Immature natural killer cell (primary cell): ENCODE measurements around the gene FGF21. TPM values are rescaled to one million over a fixed set of nuclear protein-coding genes. Genes with fewer than 3 reads are reported as not detected.
A peak's percentile ranks its signal among the peaks of the same experiment; 100 is the strongest.
"Not testable (repeated sequence)": the region's sequence is repeated elsewhere in the genome, so short reads cannot be mapped to it uniquely, and the experiment has no call there.

Source experiments
- DNase-seq, 3 donors: peaks; one replicate each; pipeline ENCODE4 v3.0.0; 2022; ENCODE audit warnings: mixed read lengths in 1 of 3
- H3K27ac Mint-ChIP-seq, 6 donors: one replicate each; pipeline ENCODE4 v1.8.0; 2020; ENCODE audit warnings: mixed read lengths in 6 of 6, mild to moderate bottlenecking in 5 of 6, inconsistent platforms in 4 of 6, moderate library complexity in 3 of 6
- H3K27me3 Mint-ChIP-seq, 3 donors: one replicate each; pipeline ENCODE4 v1.8.0; 2020 to 2021; ENCODE audit warnings: low read depth in 3 of 3, mild to moderate bottlenecking in 3 of 3, mixed read lengths in 3 of 3, moderate library complexity in 3 of 3, inconsistent platforms in 1 of 3
- H3K36me3 Mint-ChIP-seq, 3 donors: one replicate each; pipeline ENCODE4 v1.8.0; 2020; ENCODE audit warnings: mixed read lengths in 3 of 3, inconsistent platforms in 2 of 3, mild to moderate bottlenecking in 2 of 3
- H3K4me1 Mint-ChIP-seq, 2 donors: one replicate each; pipeline ENCODE4 v1.8.0; 2020; ENCODE audit warnings: inconsistent platforms in 2 of 2, mild to moderate bottlenecking in 2 of 2, mixed read lengths in 2 of 2, moderate library complexity in 1 of 2
- H3K4me3 Mint-ChIP-seq, 5 donors: one replicate each; pipeline ENCODE4 v1.8.0; 2020; ENCODE audit warnings: mild to moderate bottlenecking in 5 of 5, mixed read lengths in 5 of 5, inconsistent platforms in 3 of 5, moderate library complexity in 3 of 5
- H3K9me3 Mint-ChIP-seq, 6 donors: one replicate each; pipeline ENCODE4 v1.8.0; 2020; ENCODE audit warnings: mild to moderate bottlenecking in 6 of 6, mixed read lengths in 6 of 6, inconsistent platforms in 4 of 6, moderate library complexity in 3 of 6
- polyA plus RNA-seq, 3 donors: library from polyadenylated mRNA; unstranded; fragments of 300-500 nt; fragmentation: Illumina TruSeq; gene quantifications; one replicate each; pipeline ENCODE4 v1.2.3, GENCODE V29; 2021

The FGF21 gene
- polyA plus RNA-seq, 3 donors from 2014 or later, result not detected

GRCh38 chr19:48770266-48770665 lies 14.9 kb downstream of the FGF21 start:
- Mint-ChIP-seq H3K27me3 (peaks cover 2 to 7% (median 5%) of the 10 kb centered on the region in 3 donors), H3K4me1 (no peaks in the 10 kb centered on the region), H3K9me3 (no peaks in the 10 kb centered on the region), H3K36me3 (no peaks in the 10 kb centered on the region), H3K4me3 (no peak overlapping the region), H3K27ac (no peak overlapping the region)
- no peak for DNase-seq

GRCh38 chr19:48770734-48771472 lies 15.6 kb downstream of the FGF21 start:
- Mint-ChIP-seq H3K27me3 (peaks cover 2 to 7% (median 5%) of the 10 kb centered on the region in 3 donors), H3K36me3 (no peaks in the 10 kb centered on the region), H3K4me1 (no peaks in the 10 kb centered on the region)

GRCh38 chr19:48772503-48772953 lies 17.2 kb downstream of the FGF21 start:
- Mint-ChIP-seq H3K9me3 (no peaks in the 10 kb centered on the region), H3K27ac (no peak overlapping the region), H3K4me1 (no peaks in the 10 kb centered on the region), H3K4me3 (no peak overlapping the region), H3K36me3 (no peaks in the 10 kb centered on the region), H3K27me3 (peaks cover 3 to 8% (median 5%) of the 10 kb centered on the region in 3 donors)
- DNase-seq, result no peak

More at GRCh38 chr19:48770734-48771472, 15.6 kb downstream of the FGF21 start:
- no peak overlapping the region for H3K4me3 Mint-ChIP-seq
- H3K27ac Mint-ChIP-seq, result no peak overlapping the region
- DNase-seq, result no peak
- H3K9me3 Mint-ChIP-seq, result no peaks in the 10 kb centered on the region

DNA sequence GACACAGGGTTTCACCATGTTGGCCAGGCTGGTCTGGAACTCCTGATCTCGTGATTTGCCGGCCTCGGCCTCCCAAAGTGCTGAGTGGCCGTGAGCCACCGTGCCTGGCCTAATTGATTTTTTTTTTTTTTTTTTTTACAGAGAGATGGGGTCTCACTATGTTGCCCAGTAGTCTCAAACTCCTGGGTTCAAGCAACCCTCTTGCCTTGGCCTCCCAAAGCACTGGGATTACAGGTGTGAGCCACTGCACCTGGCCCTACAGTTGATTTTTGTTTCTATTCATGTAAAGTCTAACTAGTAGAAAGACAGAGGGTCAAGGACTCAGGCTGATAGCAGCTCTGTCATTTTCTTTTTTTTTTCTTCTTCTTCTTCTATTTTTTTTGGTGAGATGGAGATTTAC lies 21.8 kb downstream of the FGF21 start:
- Mint-ChIP-seq H3K27me3 (peaks cover 2 to 8% (median 6%) of the 10 kb centered on the region in 3 donors), H3K4me3 (no peak overlapping the region), H3K36me3 (no peaks in the 10 kb centered on the region), H3K4me1 (peaks cover 0 to under 1% of the 10 kb centered on the region in 2 donors), H3K9me3 (no peaks in the 10 kb centered on the region), H3K27ac (no peak overlapping the region)
- DNase-seq, result no peak

DNA sequence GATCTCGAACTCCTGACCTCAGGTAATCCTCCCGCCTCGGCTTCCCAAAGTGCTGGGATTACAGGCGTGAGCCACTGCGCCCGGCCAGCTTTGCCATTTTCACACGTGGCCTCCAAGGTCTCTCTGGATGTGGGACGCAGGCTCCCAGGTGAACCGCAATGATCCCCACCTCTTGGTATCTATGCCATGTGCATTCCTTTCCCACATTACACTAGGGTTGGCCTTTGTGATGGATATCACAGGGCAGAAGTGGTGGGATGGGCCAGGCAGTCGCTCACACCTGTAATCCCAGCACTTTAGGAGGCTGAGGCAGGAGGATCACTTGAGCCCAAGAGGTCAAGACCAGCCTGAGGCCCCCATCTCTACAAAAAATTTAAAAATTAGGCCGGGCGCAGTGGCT lies 22.4 kb downstream of the FGF21 start:
- no peaks in the 10 kb centered on the region for H3K36me3 Mint-ChIP-seq
- no peak overlapping the region for H3K27ac Mint-ChIP-seq
- H3K27me3 Mint-ChIP-seq, result peaks cover 2 to 10% (median 5%) of the 10 kb centered on the region in 3 donors
- DNase-seq, result no peak
- H3K9me3 Mint-ChIP-seq, result no peaks in the 10 kb centered on the region
- peaks cover 3 to 6% of the 10 kb centered on the region in 2 donors for H3K4me1 Mint-ChIP-seq
- no peak overlapping the region for H3K4me3 Mint-ChIP-seq

GRCh38 chr19:48779636-48780035 lies 24.3 kb downstream of the FGF21 start:
- no peaks in the 10 kb centered on the region for H3K9me3 Mint-ChIP-seq
- H3K4me1 Mint-ChIP-seq, result peaks cover 3 to 6% of the 10 kb centered on the region in 2 donors
- H3K27ac Mint-ChIP-seq, result no peak overlapping the region
- DNase-seq, result no peak
- H3K36me3 Mint-ChIP-seq, result no peaks in the 10 kb centered on the region
- peaks cover 3 to 8% (median 5%) of the 10 kb centered on the region in 3 donors for H3K27me3 Mint-ChIP-seq
- no peak overlapping the region for H3K4me3 Mint-ChIP-seq

DNA sequence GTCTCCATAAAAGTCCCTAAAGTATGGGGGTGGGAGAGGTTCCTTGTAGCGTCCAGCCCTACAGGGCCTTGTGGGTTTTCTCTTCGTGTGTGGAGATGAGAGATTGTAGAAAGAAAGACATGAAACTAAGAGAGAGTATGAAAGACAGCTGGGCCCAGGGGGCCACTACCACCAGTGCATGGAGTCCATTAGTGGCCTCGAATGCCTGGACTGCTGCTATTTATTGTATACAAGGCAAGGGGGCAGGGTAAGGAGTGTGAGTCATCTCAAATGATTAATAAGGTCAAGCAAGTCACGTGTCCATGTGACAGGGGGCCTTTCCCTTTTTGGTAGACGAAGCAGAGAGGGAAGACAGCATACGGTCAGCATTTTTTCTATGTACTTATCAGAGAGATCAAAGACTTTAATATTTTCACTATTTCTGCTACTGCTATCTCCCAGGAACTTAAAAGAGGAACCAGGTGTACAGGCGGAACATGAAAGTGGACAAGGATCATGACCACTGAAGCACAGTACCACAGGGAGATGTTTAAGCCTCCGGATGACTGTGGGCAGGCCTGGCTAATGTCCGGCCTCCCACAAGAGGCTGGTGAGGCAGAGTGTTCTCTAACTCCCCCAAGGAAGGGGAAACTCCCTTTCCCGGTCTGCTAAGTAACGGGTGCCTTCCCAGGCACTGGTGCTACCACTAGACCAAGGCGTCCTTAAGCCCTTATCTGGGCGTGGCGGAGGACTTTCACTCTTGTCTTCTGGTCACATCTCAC lies 25.5 kb downstream of the FGF21 start:
- H3K27me3 Mint-ChIP-seq, result peaks cover 5 to 10% (median 8%) of the 10 kb centered on the region in 3 donors
- no peak for DNase-seq
- H3K9me3 Mint-ChIP-seq, result no peaks in the 10 kb centered on the region
- no peak overlapping the region for H3K27ac Mint-ChIP-seq
- no peaks in the 10 kb centered on the region for H3K36me3 Mint-ChIP-seq
- peaks cover 3 to 6% of the 10 kb centered on the region in 2 donors for H3K4me1 Mint-ChIP-seq
- no peak overlapping the region for H3K4me3 Mint-ChIP-seq

DNA sequence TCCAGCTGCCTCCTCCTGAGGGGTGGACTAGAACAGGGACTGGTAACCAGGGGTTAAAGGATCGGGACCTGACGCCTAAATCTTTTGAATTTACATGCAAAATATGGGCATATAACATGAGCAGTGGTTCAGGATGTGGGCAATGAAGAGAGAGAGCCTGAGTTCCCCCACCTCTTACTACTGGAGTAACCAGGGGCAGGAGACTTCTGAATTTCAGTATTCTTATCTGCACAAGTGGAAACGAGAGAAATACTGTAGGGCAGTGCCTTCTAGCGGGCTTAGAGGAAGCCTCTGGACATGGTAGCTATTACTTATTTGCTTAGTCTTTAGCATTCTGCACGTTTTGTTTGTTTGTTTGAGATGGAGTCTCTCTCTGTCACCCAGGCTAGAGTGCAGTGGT lies 29.2 kb downstream of the FGF21 start:
- Mint-ChIP-seq H3K4me1 (peaks cover 3 to 6% of the 10 kb centered on the region in 2 donors), H3K27ac (no peak overlapping the region), H3K4me3 (no peak overlapping the region), H3K9me3 (no peaks in the 10 kb centered on the region), H3K27me3 (peaks cover 2 to 11% (median 5%) of the 10 kb centered on the region in 3 donors), H3K36me3 (no peaks in the 10 kb centered on the region)
- DNase-seq, result no peak

- not testable (repeated sequence) for DNase-seq, H3K4me1 Mint-ChIP-seq, H3K36me3 Mint-ChIP-seq, H3K27ac Mint-ChIP-seq, H3K9me3 Mint-ChIP-seq, H3K4me3 Mint-ChIP-seq
- peaks cover 2 to 11% (median 5%) of the 10 kb centered on the region in 3 donors for H3K27me3 Mint-ChIP-seq
These were observed 31.1 kb downstream of the FGF21 start for GRCh38 chr19:48786422-48786821.

- H3K4me1 Mint-ChIP-seq, H3K4me3 Mint-ChIP-seq, H3K36me3 Mint-ChIP-seq, H3K9me3 Mint-ChIP-seq, H3K27ac Mint-ChIP-seq, DNase-seq: not testable (repeated sequence)
- H3K27me3 Mint-ChIP-seq, result peaks cover 0 to 11% (median 1%) of the 10 kb centered on the region in 3 donors
These were observed 32.0 kb downstream of the FGF21 start for GRCh38 chr19:48787331-48787730.

DNA sequence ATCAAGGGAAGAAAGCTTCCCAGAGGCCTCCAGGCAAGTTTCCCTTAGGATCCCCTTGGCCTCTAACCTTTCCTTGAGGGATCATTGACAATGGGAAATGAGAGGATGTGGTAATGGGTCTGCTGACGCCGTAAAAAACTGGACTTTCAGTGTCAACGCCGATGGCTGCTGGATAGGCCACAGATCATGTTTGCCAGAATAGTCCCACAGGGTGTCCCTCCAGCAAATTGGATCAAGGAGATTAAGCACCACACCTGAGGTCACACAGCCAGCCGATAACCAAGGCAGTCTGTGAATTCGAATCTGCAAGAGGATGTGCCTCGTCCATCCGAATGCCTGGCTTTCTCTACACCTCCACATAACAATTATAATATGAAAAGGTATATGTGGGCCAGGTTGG lies 37.9 kb downstream of the FGF21 start:
- peaks cover 11 to 15% of the 10 kb centered on the region in 2 donors for H3K4me1 Mint-ChIP-seq
- no peaks in the 10 kb centered on the region for H3K27me3 Mint-ChIP-seq
- no peak for DNase-seq
- no peak overlapping the region for H3K27ac Mint-ChIP-seq
- H3K9me3 Mint-ChIP-seq, result no peaks in the 10 kb centered on the region
- H3K36me3 Mint-ChIP-seq, result no peaks in the 10 kb centered on the region
- no peak overlapping the region for H3K4me3 Mint-ChIP-seq

- Mint-ChIP-seq H3K27me3 (no peaks in the 10 kb centered on the region), H3K4me3 (peak overlapping the region; percentile 40 to 99 (median 96)), H3K4me1 (peaks cover 11 to 15% of the 10 kb centered on the region in 2 donors), H3K27ac (peak overlapping the region in 1 of 6 donors; percentile 94), H3K36me3 (no peaks in the 10 kb centered on the region), H3K9me3 (no peaks in the 10 kb centered on the region)
- DNase-seq, result no peak
These were observed 39.0 kb downstream of the FGF21 start for GRCh38 chr19:48794291-48794690.

DNA sequence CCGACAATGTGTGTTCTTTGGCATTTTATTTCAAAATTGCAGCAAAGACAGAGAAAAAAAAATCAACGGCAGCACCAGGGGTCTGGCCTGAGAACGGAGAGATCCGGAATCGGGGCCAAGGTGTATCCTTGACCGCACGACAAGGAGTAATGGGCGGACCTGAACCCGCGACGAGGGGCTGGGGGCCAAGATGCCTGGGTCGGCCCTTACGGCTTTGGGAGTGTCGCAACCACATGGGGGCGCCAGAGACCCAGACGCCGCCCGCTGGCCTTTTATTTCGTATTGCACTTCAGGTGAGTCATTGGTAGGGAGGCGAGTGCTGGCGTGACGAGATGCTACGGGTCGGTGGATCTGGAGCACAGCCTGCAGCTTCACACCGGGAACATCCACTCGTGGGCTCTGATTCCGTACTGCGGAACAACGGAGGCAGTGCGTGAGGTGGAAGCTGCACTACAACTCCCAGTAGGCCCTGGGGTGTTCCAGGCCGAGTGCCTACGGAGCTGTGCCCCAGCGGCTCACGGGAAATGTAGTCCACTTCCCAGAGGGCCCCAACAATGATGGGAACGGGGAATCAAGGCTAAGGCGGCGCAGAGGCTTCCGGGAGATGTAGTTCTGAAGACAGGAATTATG lies 39.8 kb downstream of the FGF21 start:
- H3K4me1 Mint-ChIP-seq, result peaks cover 11 to 15% of the 10 kb centered on the region in 2 donors
- peak overlapping the region; percentile 41 to 94 (median 92) for H3K27ac Mint-ChIP-seq
- no peaks in the 10 kb centered on the region for H3K27me3 Mint-ChIP-seq

DNA sequence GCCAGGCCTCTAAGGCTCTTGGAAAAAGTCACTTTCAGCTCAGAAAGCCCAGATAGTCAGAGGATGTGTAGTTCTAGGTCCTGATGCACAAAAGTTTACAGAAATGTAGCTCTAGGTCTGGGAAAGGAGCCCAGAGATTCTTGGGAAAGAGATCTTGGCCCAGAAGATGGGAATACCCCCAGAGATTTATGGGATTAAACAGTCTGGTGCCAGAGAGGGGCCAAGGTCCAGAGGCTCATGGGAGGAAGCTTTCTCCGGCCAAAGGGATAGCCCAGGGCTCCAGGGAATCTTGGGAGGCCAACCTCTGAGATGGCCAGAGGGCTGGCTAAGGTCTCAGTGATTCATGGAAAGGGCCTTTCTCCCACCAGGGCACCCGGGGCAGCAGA lies 40.4 kb downstream of the FGF21 start:
- Mint-ChIP-seq H3K36me3 (no peaks in the 10 kb centered on the region), H3K27me3 (no peaks in the 10 kb centered on the region), H3K4me3 (peak overlapping the region; percentile 95 to 99 (median 96)), H3K9me3 (no peaks in the 10 kb centered on the region), H3K27ac (peak overlapping the region in 5 of 6 donors; percentile 41 to 94 (median 92)), H3K4me1 (peaks cover 11 to 15% of the 10 kb centered on the region in 2 donors)
- DNase-seq, result no peak

More for the DNA sequence above, 39.8 kb downstream of the FGF21 start:
- H3K9me3 Mint-ChIP-seq, result no peaks in the 10 kb centered on the region
- DNase-seq, result peak; percentile 81 to 84 (median 82)
- peak overlapping the region; percentile 95 to 99 (median 96) for H3K4me3 Mint-ChIP-seq
- no peaks in the 10 kb centered on the region for H3K36me3 Mint-ChIP-seq
